CD8-positive, alpha-beta memory T cell (primary cell): ENCODE data around the gene CHST6. TPM values are rescaled to one million over a fixed set of nuclear protein-coding genes. Genes with fewer than 3 reads are reported as not detected.
"Not testable (repeated sequence)": the region's sequence is repeated elsewhere in the genome, so short reads cannot be mapped to it uniquely, and the experiment has no call there.

Source experiments
- CTCF ChIA-PET: fragments of 350-600 bp; sonication (Branson Sonifier 250); formaldehyde crosslinking; loops from one replicate; lab custom pipeline; 2021; ENCODE audit warnings: antibody characterized with exemption; lab: Charles Lee
- POLR2A ChIA-PET: fragments of 350-600 bp; sonication (Branson Sonifier 250); formaldehyde crosslinking; loops from one replicate; lab custom pipeline; 2021; ENCODE audit warnings: antibody characterized with exemption; lab: Charles Lee
- DNase-seq, 5 donors: peaks; one replicate each; pipeline versions ENCODE4 v3.0.0 to v3.0.0-alpha.2; 2020 to 2022; ENCODE audit warnings: mixed read lengths in 1 of 5
- H3K27ac ChIP-seq: one replicate; pipeline ENCODE4 v1.7.0; 2013; ENCODE audit warnings: low read depth, mild to moderate bottlenecking, low read length, moderate library complexity
- H3K27me3 ChIP-seq: 2 replicates; pipeline ENCODE4 v1.7.0; 2013; ENCODE audit warnings: low read length, mild to moderate bottlenecking; ENCODE audit not compliant: insufficient read depth, poor library complexity, severe bottlenecking
- H3K36me3 ChIP-seq: 2 replicates; pipeline ENCODE4 v1.7.0; 2013; ENCODE audit warnings: mild to moderate bottlenecking, low read length, moderate library complexity; ENCODE audit not compliant: insufficient read depth
- H3K4me1 ChIP-seq: 2 replicates; pipeline ENCODE4 v1.7.0; 2013; ENCODE audit warnings: mild to moderate bottlenecking, low read length, moderate library complexity; ENCODE audit not compliant: insufficient read depth
- H3K4me3 ChIP-seq: 2 replicates; pipeline ENCODE4 v1.7.0; 2013; ENCODE audit warnings: mild to moderate bottlenecking, low read length
- H3K9me3 ChIP-seq: 2 replicates; pipeline ENCODE4 v1.7.0; 2013; ENCODE audit warnings: mild to moderate bottlenecking, low read length
- H3K27ac Mint-ChIP-seq, 8 donors: one replicate each; pipeline ENCODE4 v1.8.0; 2020 to 2021; ENCODE audit warnings: mixed read lengths in 8 of 8, mild to moderate bottlenecking in 6 of 8, inconsistent platforms in 3 of 8, moderate library complexity in 3 of 8
- H3K27me3 Mint-ChIP-seq, 2 donors: one replicate each; pipeline ENCODE4 v1.8.0; 2020 to 2021; ENCODE audit warnings: mixed read lengths in 2 of 2, mild to moderate bottlenecking in 1 of 2, moderate library complexity in 1 of 2
- H3K36me3 Mint-ChIP-seq, 3 donors: one replicate each; pipeline ENCODE4 v1.8.0; 2020 to 2021; ENCODE audit warnings: mixed read lengths in 3 of 3, inconsistent platforms in 1 of 3, mild to moderate bottlenecking in 1 of 3
- H3K4me1 Mint-ChIP-seq, 3 donors: one replicate each; pipeline ENCODE4 v1.8.0; 2020 to 2021; ENCODE audit warnings: mixed read lengths in 3 of 3, inconsistent platforms in 1 of 3, mild to moderate bottlenecking in 1 of 3
- H3K4me3 Mint-ChIP-seq, 7 donors: one replicate each; pipeline ENCODE4 v1.8.0; 2020 to 2021; ENCODE audit warnings: mixed read lengths in 7 of 7, mild to moderate bottlenecking in 6 of 7, moderate library complexity in 4 of 7, inconsistent platforms in 2 of 7
- H3K9me3 Mint-ChIP-seq, 5 donors: one replicate each; pipeline ENCODE4 v1.8.0; 2020 to 2022; ENCODE audit warnings: mixed read lengths in 5 of 5, mild to moderate bottlenecking in 3 of 5, moderate library complexity in 2 of 5, inconsistent platforms in 1 of 5
- polyA plus RNA-seq: library from polyadenylated mRNA; unstranded; fragments of 300-500 nt; fragmentation: Illumina TruSeq; gene quantifications from one replicate; pipeline ENCODE4 v1.2.3, GENCODE V29; 2021
- total RNA-seq, 2 experiments: library from RNA; stranded (reverse); gene quantifications; one replicate each; pipeline ENCODE4 v1.2.3, GENCODE V29; 2021

CHST6 gene
- total and polyA plus RNA-seq, 3 experiments from 2014 or later = 0.04 to 0.11 TPM; not detected in 1

DNA sequence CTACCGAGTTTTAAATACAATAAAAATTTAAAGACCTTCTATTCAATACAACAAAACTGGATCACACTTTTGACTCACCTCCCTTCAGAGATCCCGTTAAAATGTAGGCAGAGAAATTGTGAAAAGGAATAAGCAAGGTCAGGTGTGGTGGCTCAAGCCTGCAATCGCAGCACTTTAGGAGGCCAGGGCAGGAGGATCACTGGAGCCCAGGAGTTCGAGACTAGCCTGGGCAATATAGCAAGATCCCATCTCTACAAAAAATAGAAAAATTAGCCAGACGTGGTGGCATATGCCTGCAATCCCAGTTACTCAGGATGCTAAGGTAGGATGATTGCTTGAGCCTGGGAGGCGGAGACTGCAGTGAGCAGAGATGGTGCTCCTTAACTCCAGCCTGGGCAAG, 23.9 kb upstream of the CHST6 start:
- Mint-ChIP-seq H3K4me3 (no peak overlapping the region), H3K27me3 (no peaks in the 10 kb centered on the region), H3K27ac (peak overlapping the region in 1 of 8 donors; percentile 51), H3K4me1 (peaks cover 8 to 24% (median 22%) of the 10 kb centered on the region in 3 donors), H3K36me3 (peaks cover 0 to 3% (median 1%) of the 10 kb centered on the region in 3 donors), H3K9me3 (no peaks in the 10 kb centered on the region)
- Histone ChIP-seq H3K27ac (no peak overlapping the region), H3K27me3 (no peaks in the 10 kb centered on the region), H3K36me3 (no peaks in the 10 kb centered on the region), H3K4me3 (no peak overlapping the region), H3K9me3 (no peaks in the 10 kb centered on the region), H3K4me1 (peaks cover 12% of the 10 kb centered on the region)
- POLR2A ChIA-PET = interaction anchor here (0.6 kb wide), 1 partner anchor 130 kb away, joined by 3 read pairs; no protein-coding TSS in a partner anchor
- no peak for DNase-seq
- CTCF ChIA-PET = interaction anchor here (1.7 to 5.3 kb wide), 4 partner anchors 31 to 131 kb away, joined by 4 to 42 read pairs (median 27); partner anchors contain the start of genes ADAT1, KARS1 and TERF2IP

GRCh38 chr16:75516189-75516966, 21.1 kb upstream of the CHST6 start:
- peak in 4 of 5 donors; percentile 2 to 48 (median 6) for DNase-seq
- Histone ChIP-seq H3K4me1 (peaks cover 12% of the 10 kb centered on the region), H3K27ac (peak overlapping the region; percentile 83), H3K4me3 (peak overlapping the region; percentile 72)
- H3K9me3 Mint-ChIP-seq, H3K36me3 Mint-ChIP-seq, H3K27me3 ChIP-seq, H3K9me3 ChIP-seq, H3K36me3 ChIP-seq, H3K27me3 Mint-ChIP-seq: not testable (repeated sequence)
- peak overlapping the region in 7 of 8 donors; percentile 64 to 93 (median 79) for H3K27ac Mint-ChIP-seq
- CTCF ChIA-PET = interaction anchor here (0.7 to 5.3 kb wide), 32 partner anchors 8 to 254 kb away, joined by 3 to 42 read pairs (median 6); partner anchors contain the start of genes ADAT1, CFDP1, GABARAPL2 and KARS1
- H3K4me3 Mint-ChIP-seq = peak overlapping the region; percentile 75 to 87 (median 81)
- POLR2A ChIA-PET = interaction anchor here (0.7 to 2.0 kb wide), 7 partner anchors 40 to 132 kb away, joined by 3 to 22 read pairs (median 7); partner anchors contain the start of genes ADAT1, GABARAPL2, KARS1 and TERF2IP
- peaks cover 8 to 23% (median 21%) of the 10 kb centered on the region in 3 donors for H3K4me1 Mint-ChIP-seq

GRCh38 chr16:75514296-75514695, 19.1 kb upstream of the CHST6 start:
- Histone ChIP-seq H3K9me3 (no peaks in the 10 kb centered on the region), H3K36me3 (no peaks in the 10 kb centered on the region), H3K27ac (no peak overlapping the region), H3K4me3 (no peak overlapping the region), H3K27me3 (no peaks in the 10 kb centered on the region), H3K4me1 (peaks cover 12% of the 10 kb centered on the region)
- Mint-ChIP-seq H3K27ac (peak overlapping the region in 1 of 8 donors; percentile 34), H3K36me3 (peaks cover 0 to 3% (median 0%) of the 10 kb centered on the region in 3 donors), H3K27me3 (no peaks in the 10 kb centered on the region), H3K4me1 (peaks cover 8 to 22% (median 20%) of the 10 kb centered on the region in 3 donors), H3K4me3 (peak overlapping the region in 1 of 7 donors; percentile 56), H3K9me3 (no peaks in the 10 kb centered on the region)
- ChIA-PET CTCF (no interaction called here), POLR2A (no interaction called here)
- DNase-seq = no peak

GRCh38 chr16:75506574-75506973, 11.3 kb upstream of the CHST6 start:
- Histone ChIP-seq H3K27ac (no peak overlapping the region), H3K9me3 (no peaks in the 10 kb centered on the region), H3K27me3 (no peaks in the 10 kb centered on the region), H3K4me3 (no peak overlapping the region), H3K36me3 (no peaks in the 10 kb centered on the region), H3K4me1 (no peaks in the 10 kb centered on the region)
- no peaks in the 10 kb centered on the region for H3K9me3 Mint-ChIP-seq
- no peaks in the 10 kb centered on the region for H3K36me3 Mint-ChIP-seq
- peaks cover 7 to 18% of the 10 kb centered on the region in 2 donors for H3K27me3 Mint-ChIP-seq
- CTCF ChIA-PET = interaction anchor here (0.7 kb wide), 1 partner anchor 10 kb away, joined by 3 read pairs; no protein-coding TSS in a partner anchor
- DNase-seq = no peak
- no peak overlapping the region for H3K4me3 Mint-ChIP-seq
- H3K4me1 Mint-ChIP-seq = peaks cover 0 to 3% (median 0%) of the 10 kb centered on the region in 3 donors
- H3K27ac Mint-ChIP-seq = peak overlapping the region in 1 of 8 donors; percentile 9
- POLR2A ChIA-PET = no interaction called here

- CTCF ChIA-PET = interaction anchor here (0.7 kb wide), 1 partner anchor 11 kb away, joined by 3 read pairs; no protein-coding TSS in a partner anchor
- no peak overlapping the region for H3K27ac Mint-ChIP-seq
- Histone ChIP-seq H3K4me3 (no peak overlapping the region), H3K36me3 (no peaks in the 10 kb centered on the region), H3K9me3 (no peaks in the 10 kb centered on the region), H3K27me3 (no peaks in the 10 kb centered on the region), H3K27ac (no peak overlapping the region), H3K4me1 (no peaks in the 10 kb centered on the region)
- no peaks in the 10 kb centered on the region for H3K36me3 Mint-ChIP-seq
- no peak for DNase-seq
- no peaks in the 10 kb centered on the region for H3K9me3 Mint-ChIP-seq
- POLR2A ChIA-PET = no interaction called here
- H3K27me3 Mint-ChIP-seq = peaks cover 7 to 18% of the 10 kb centered on the region in 2 donors
- no peak overlapping the region for H3K4me3 Mint-ChIP-seq
- peaks cover 0 to under 1% (median 0%) of the 10 kb centered on the region in 3 donors for H3K4me1 Mint-ChIP-seq
Observed at GRCh38 chr16:75506107-75506506, 10.9 kb upstream of the CHST6 start.

DNA sequence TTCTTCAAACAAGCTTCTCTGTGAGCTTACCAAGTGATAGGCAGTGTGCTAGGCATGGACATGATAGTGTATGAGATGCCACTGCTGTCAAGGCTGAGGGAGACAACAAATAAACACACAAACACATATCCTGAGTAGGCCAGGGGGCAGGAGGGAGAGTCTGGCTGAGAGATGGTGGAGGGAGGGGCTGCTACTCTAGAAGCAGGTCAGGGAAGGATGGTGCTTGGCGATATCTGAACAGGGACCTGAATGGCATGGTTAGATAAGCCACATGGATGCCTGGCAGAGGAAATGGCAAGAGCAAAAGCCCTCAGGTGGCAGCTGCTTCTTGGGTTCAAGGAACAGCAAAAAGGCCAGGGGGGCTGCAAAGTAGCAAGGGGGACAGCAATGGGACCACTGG, 8.6 kb upstream of the CHST6 start:
- no peaks in the 10 kb centered on the region for H3K4me1 Mint-ChIP-seq
- no peaks in the 10 kb centered on the region for H3K36me3 ChIP-seq
- no peaks in the 10 kb centered on the region for H3K9me3 Mint-ChIP-seq
- no peak for DNase-seq
- no peaks in the 10 kb centered on the region for H3K27me3 ChIP-seq
- ChIA-PET POLR2A (no interaction called here), CTCF (interaction anchor here (2.1 kb wide), 1 partner anchor 13 kb away, joined by 6 read pairs; no protein-coding TSS in a partner anchor)
- H3K9me3 ChIP-seq = no peaks in the 10 kb centered on the region
- H3K36me3 Mint-ChIP-seq = no peaks in the 10 kb centered on the region
- no peak overlapping the region for H3K4me3 ChIP-seq
- no peak overlapping the region for H3K27ac ChIP-seq
- H3K4me1 ChIP-seq = no peaks in the 10 kb centered on the region
- no peak overlapping the region for H3K4me3 Mint-ChIP-seq
- peak overlapping the region in 1 of 8 donors; percentile 67 for H3K27ac Mint-ChIP-seq
- peaks cover 10 to 20% of the 10 kb centered on the region in 2 donors for H3K27me3 Mint-ChIP-seq

DNA sequence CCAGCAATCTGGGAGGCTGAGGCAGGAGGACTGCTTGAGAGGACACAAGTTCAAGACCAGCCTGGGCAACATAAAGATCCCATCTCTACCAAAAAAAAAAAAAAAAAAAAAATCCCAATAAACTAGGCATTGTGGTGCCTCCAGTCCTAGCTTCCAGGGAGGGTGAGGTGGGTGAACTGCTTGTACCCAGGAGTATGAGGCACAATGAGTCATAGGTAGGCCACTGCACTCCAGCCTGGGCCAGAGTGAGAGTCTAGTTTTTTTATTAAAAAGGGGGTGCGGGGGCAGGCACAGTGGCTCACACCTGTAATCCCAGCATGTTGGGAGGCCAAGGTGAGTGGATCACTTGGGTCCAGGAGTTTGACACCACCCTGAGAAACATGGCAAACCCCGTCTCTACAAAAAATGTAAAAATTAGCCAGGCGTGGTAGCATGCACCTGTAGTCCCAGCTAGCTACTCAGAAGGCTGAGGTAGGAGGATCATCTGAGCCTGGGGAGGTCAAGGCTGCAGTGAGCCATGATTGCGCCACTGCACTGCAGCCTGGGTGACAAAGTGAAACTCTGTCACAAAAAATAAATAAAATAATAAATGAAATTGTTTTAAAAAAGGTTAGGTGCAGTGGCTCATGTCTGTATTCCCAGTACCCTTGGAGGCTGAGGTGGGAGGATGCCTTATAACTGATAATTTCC, 7.8 kb upstream of the CHST6 start:
- no peaks in the 10 kb centered on the region for H3K9me3 Mint-ChIP-seq
- CTCF ChIA-PET = interaction anchor here (2.1 kb wide), 1 partner anchor 14 kb away, joined by 6 read pairs; no protein-coding TSS in a partner anchor
- no peaks in the 10 kb centered on the region for H3K27me3 ChIP-seq
- H3K4me3 Mint-ChIP-seq = no peak overlapping the region
- H3K27ac Mint-ChIP-seq = no peak overlapping the region
- no peaks in the 10 kb centered on the region for H3K9me3 ChIP-seq
- H3K4me1 ChIP-seq = no peaks in the 10 kb centered on the region
- peaks cover 5 to 20% of the 10 kb centered on the region in 2 donors for H3K27me3 Mint-ChIP-seq
- POLR2A ChIA-PET = no interaction called here
- H3K36me3 Mint-ChIP-seq = no peaks in the 10 kb centered on the region
- no peak overlapping the region for H3K4me3 ChIP-seq
- no peak for DNase-seq
- no peaks in the 10 kb centered on the region for H3K4me1 Mint-ChIP-seq
- no peak overlapping the region for H3K27ac ChIP-seq
- H3K36me3 ChIP-seq = no peaks in the 10 kb centered on the region
